Germinal center (tissue), 1 donor: ENCODE data around the gene HELZ.
"Not testable (repeated sequence)": the region's sequence is repeated elsewhere in the genome, so short reads cannot be mapped to it uniquely, and the experiment has no call there.

Experiments
- DNase-seq: peaks from one replicate; pipeline ENCODE4 v3.0.0; 2012; ENCODE audit warnings: mixed read lengths, low spot score

HELZ gene

GRCh38 chr17:67229109-67229955, 15.7 kb downstream of the HELZ start:
- DNase-seq, result no peak

GRCh38 chr17:67227488-67227887, 17.5 kb downstream of the HELZ start:
- no peak for DNase-seq

GRCh38 chr17:67225316-67225715, 19.7 kb downstream of the HELZ start:
- no peak for DNase-seq

GRCh38 chr17:67224736-67225135, 20.3 kb downstream of the HELZ start:
- no peak for DNase-seq

- no peak for DNase-seq
Measured at GRCh38 chr17:67223924-67224323, 21.1 kb downstream of the HELZ start.

- DNase-seq, result peak; percentile 53
Measured at GRCh38 chr17:67221062-67221998, 23.7 kb downstream of the HELZ start.

GRCh38 chr17:67218385-67218950, 26.5 kb downstream of the HELZ start:
- DNase-seq, result no peak

- no peak for DNase-seq
Measured at GRCh38 chr17:67217446-67217845, 27.6 kb downstream of the HELZ start.

- no peak for DNase-seq
Measured at GRCh38 chr17:67216578-67217320, 28.2 kb downstream of the HELZ start.

GRCh38 chr17:67215991-67216421, 29.0 kb downstream of the HELZ start:
- no peak for DNase-seq

- no peak for DNase-seq
Measured at GRCh38 chr17:67212714-67213417, 32.1 kb downstream of the HELZ start.

- no peak for DNase-seq
Measured at GRCh38 chr17:67212231-67212630, 32.8 kb downstream of the HELZ start.

- DNase-seq, result no peak
Measured at GRCh38 chr17:67211742-67212141, 33.3 kb downstream of the HELZ start.

GRCh38 chr17:67210915-67211314, 34.1 kb downstream of the HELZ start:
- DNase-seq, result no peak

GRCh38 chr17:67208232-67208631, 36.8 kb downstream of the HELZ start:
- no peak for DNase-seq

GRCh38 chr17:67203818-67204217, 41.2 kb downstream of the HELZ start:
- no peak for DNase-seq

- DNase-seq, result no peak
Measured at GRCh38 chr17:67202503-67202902, 42.5 kb downstream of the HELZ start.

- peak; percentile 6 for DNase-seq
Measured at GRCh38 chr17:67200727-67201301, 44.2 kb downstream of the HELZ start.

GRCh38 chr17:67198131-67198530, 46.9 kb downstream of the HELZ start:
- DNase-seq, result no peak

GRCh38 chr17:67197023-67197422, 48.0 kb downstream of the HELZ start:
- not testable (repeated sequence) for DNase-seq

- DNase-seq, result no peak
Measured at GRCh38 chr17:67196422-67196821, 48.6 kb downstream of the HELZ start.
